ENCODE results near the gene CYFIP2.

The CYFIP2 gene

GRCh38 chr5:157265714-157266285, at the start of gene CYFIP2:
TSS of gene CYFIP2 (plus strand) at chr5:157266123. CDS start at chr5:157285362, 19,239 bp downstream.
- FAIRE-seq (no peak), DNase-seq (ENCODE audit: insufficient read length, low spot score) (peak; percentile 71)
- TF ChIP-seq CTCF (IDR thresholded peaks at IDR 0.05; ENCODE audit: insufficient read depth, missing control alignments): no peak

- no peak for TF ChIP-seq CTCF (IDR thresholded peaks at IDR 0.05; ENCODE audit: insufficient read depth, missing control alignments)
- DNase-seq (ENCODE audit: insufficient read length, low spot score) (no peak), FAIRE-seq (no peak)
Observed at GRCh38 chr5:157216391-157217142, 49.4 kb upstream of the CYFIP2 start.

- no peak for FAIRE-seq
- no peak for TF ChIP-seq CTCF (IDR thresholded peaks at IDR 0.05; ENCODE audit: insufficient read depth, missing control alignments)
- DNase-seq (ENCODE audit: insufficient read length, low spot score): no peak
Observed at GRCh38 chr5:157217289-157218024, 48.5 kb upstream of the CYFIP2 start.

- no peak for DNase-seq (ENCODE audit: insufficient read length, low spot score)
- TF ChIP-seq CTCF (IDR thresholded peaks at IDR 0.05; ENCODE audit: insufficient read depth, missing control alignments): no peak
- no peak for FAIRE-seq
Observed at GRCh38 chr5:157219491-157220271, 46.2 kb upstream of the CYFIP2 start.

- DNase-seq (ENCODE audit: insufficient read length, low spot score) (no peak), FAIRE-seq (no peak)
- no peak for TF ChIP-seq CTCF (IDR thresholded peaks at IDR 0.05; ENCODE audit: insufficient read depth, missing control alignments)
Observed at GRCh38 chr5:157221959-157222358, 44.0 kb upstream of the CYFIP2 start.

GRCh38 chr5:157222506-157223230, 43.3 kb upstream of the CYFIP2 start:
- no peak for DNase-seq (ENCODE audit: insufficient read length, low spot score)
- TF ChIP-seq CTCF (IDR thresholded peaks at IDR 0.05; ENCODE audit: insufficient read depth, missing control alignments): no peak
- FAIRE-seq: no peak

Data from D721Med (cell line).